CD4-positive, alpha-beta T cell (primary cell): ENCODE measurements around the gene SMARCB1. TPM values are rescaled to one million over a fixed set of nuclear protein-coding genes. Genes with fewer than 3 reads are reported as not detected.

Source experiments
- ATAC-seq: fragments of 200-7000 bp; cut with Tn5 transposase; one replicate; pipeline ENCODE4 v1.10.0; 2022; ENCODE audit warnings: mild to moderate bottlenecking; ENCODE audit not compliant: poor library complexity
- CTCF ChIA-PET: fragments of 350-600 bp; sonication (Branson Sonifier 250); formaldehyde crosslinking; loops from one replicate; lab custom pipeline; 2021; ENCODE audit warnings: antibody characterized with exemption, inconsistent platforms; lab: Charles Lee
- POLR2A ChIA-PET: fragments of 350-600 bp; sonication (Branson Sonifier 250); formaldehyde crosslinking; loops from one replicate; lab custom pipeline; 2021; ENCODE audit warnings: antibody characterized with exemption, inconsistent platforms; lab: Charles Lee
- DNase-seq, 14 experiments: peaks; one replicate each; pipeline ENCODE4 v3.0.0-alpha.2; 2013 to 2020; ENCODE audit warnings: mixed read lengths in 2 of 14
- H3K27ac ChIP-seq, 2 donors: one replicate each; pipeline versions ENCODE4 v1.5.1 to v1.7.0; 2013; ENCODE audit warnings: low read length in 2 of 2, low read depth in 1 of 2, mild to moderate bottlenecking in 1 of 2
- H3K27me3 ChIP-seq, 2 experiments: 1 replicate in 1 of 2; 2 replicates in 1 of 2; pipeline versions ENCODE4 v1.6.1 to v1.7.0; 2013; ENCODE audit warnings: low read length in 2 of 2, control low read depth in 1 of 2, mild to moderate bottlenecking in 1 of 2, moderate library complexity in 1 of 2; ENCODE audit not compliant: insufficient read depth in 2 of 2, control insufficient read depth in 1 of 2
- H3K36me3 ChIP-seq: one replicate; pipeline ENCODE4 v1.6.1; 2013; ENCODE audit warnings: low read length, control low read depth; ENCODE audit not compliant: insufficient read depth
- H3K4me1 ChIP-seq: one replicate; pipeline ENCODE4 v1.6.1; 2013; ENCODE audit warnings: low read length, control low read depth; ENCODE audit not compliant: insufficient read depth
- H3K4me3 ChIP-seq: one replicate; pipeline ENCODE4 v1.5.1; 2013; ENCODE audit warnings: mild to moderate bottlenecking, low read length, moderate library complexity
- H3K9me3 ChIP-seq, 2 experiments: 1 replicate in 1 of 2; 2 replicates in 1 of 2; pipeline versions ENCODE4 v1.6.1 to v1.7.0; 2013; ENCODE audit warnings: low read length in 2 of 2, mild to moderate bottlenecking in 2 of 2, control low read depth in 1 of 2, moderate library complexity in 1 of 2; ENCODE audit not compliant: control insufficient read depth in 1 of 2, insufficient read depth in 1 of 2
- H3K27ac Mint-ChIP-seq: one replicate; pipeline ENCODE4 v1.8.0; 2020; ENCODE audit warnings: mixed read lengths
- H3K27me3 Mint-ChIP-seq: one replicate; pipeline ENCODE4 v1.8.0; 2021; ENCODE audit warnings: mixed read lengths
- H3K36me3 Mint-ChIP-seq: one replicate; pipeline ENCODE4 v1.8.0; 2021; ENCODE audit warnings: low read depth, mixed read lengths
- H3K4me1 Mint-ChIP-seq: one replicate; pipeline ENCODE4 v1.8.0; 2021; ENCODE audit warnings: low read depth, mixed read lengths
- H3K4me3 Mint-ChIP-seq: one replicate; pipeline ENCODE4 v1.8.0; 2020; ENCODE audit warnings: mild to moderate bottlenecking, mixed read lengths
- H3K9me3 Mint-ChIP-seq: one replicate; pipeline ENCODE4 v1.8.0; 2020; ENCODE audit warnings: mixed read lengths
- CTCF ChIP-seq: fragments of 200-600 bp; IDR thresholded peaks from one replicate; pipeline ENCODE4 v1.8.0; 2022; ENCODE audit warnings: antibody characterized with exemption, mild to moderate bottlenecking
- intact Hi-C, 2 experiments: fragments of 100-400 bp; cut with DNase I in 1 of 2; cut with micrococcal nuclease in 1 of 2; formaldehyde crosslinking; loops; one replicate each; pipeline versions ENCODE4 v1.15.1 to v1.9.0; 2023 to 2025; cut with DNase I, micrococcal nuclease
- total RNA-seq, 174 experiments: library from RNA in 2 of 174; stranded (reverse) in 2 of 174; gene quantifications; one replicate each; pipeline ENCODE4 v1.2.3 and lab custom pipeline; 2021 to 2026

SMARCB1 gene
- total RNA-seq, 2 experiments from 2014 or later = 40.3 to 41.7 TPM

GRCh38 chr22:23823331-23823791 is 36.6 kb downstream of the SMARCB1 start:
- CTCF ChIA-PET = no interaction called here
- ATAC-seq = no peak
- no peak overlapping the region for H3K27ac Mint-ChIP-seq

GRCh38 chr22:23824476-23825245 is 37.9 kb downstream of the SMARCB1 start:
- Histone ChIP-seq H3K27ac (no peak overlapping the region), H3K9me3 (no peaks in the 10 kb centered on the region), H3K4me1 (peaks cover 5% of the 10 kb centered on the region), H3K36me3 (peaks cover 83% of the 10 kb centered on the region), H3K27me3 (no peaks in the 10 kb centered on the region), H3K4me3 (no peak overlapping the region)
- ATAC-seq (no peak), DNase-seq (peak in 1 of 14 experiments; percentile 8)
- Mint-ChIP-seq H3K4me1 (no peaks in the 10 kb centered on the region), H3K4me3 (no peak overlapping the region), H3K9me3 (no peaks in the 10 kb centered on the region), H3K36me3 (peaks cover 79% of the 10 kb centered on the region), H3K27ac (no peak overlapping the region), H3K27me3 (no peaks in the 10 kb centered on the region)
- intact Hi-C loops = no loop called here
- ChIA-PET POLR2A (no interaction called here), CTCF (no interaction called here)
- TF ChIP-seq CTCF = no peak

More at GRCh38 chr22:23823331-23823791, 36.6 kb downstream of the SMARCB1 start:
- no peaks in the 10 kb centered on the region for H3K27me3 Mint-ChIP-seq
- H3K36me3 Mint-ChIP-seq = peaks cover 80% of the 10 kb centered on the region
- Histone ChIP-seq H3K9me3 (no peaks in the 10 kb centered on the region), H3K27ac (no peak overlapping the region), H3K27me3 (no peaks in the 10 kb centered on the region), H3K36me3 (peaks cover 87% of the 10 kb centered on the region), H3K4me3 (no peak overlapping the region), H3K4me1 (peaks cover 5% of the 10 kb centered on the region)
- no peak for TF ChIP-seq CTCF
- POLR2A ChIA-PET = no interaction called here
- H3K4me3 Mint-ChIP-seq = no peak overlapping the region
- peak in 1 of 14 experiments; percentile 6 for DNase-seq
- intact Hi-C loops = no loop called here
- H3K9me3 Mint-ChIP-seq = no peaks in the 10 kb centered on the region
- H3K4me1 Mint-ChIP-seq = no peaks in the 10 kb centered on the region

GRCh38 chr22:23825246-23825905 is 38.6 kb downstream of the SMARCB1 start:
- CTCF ChIA-PET = no interaction called here
- Histone ChIP-seq H3K4me3 (no peak overlapping the region), H3K36me3 (peaks cover 78% of the 10 kb centered on the region), H3K4me1 (peaks cover 5% of the 10 kb centered on the region), H3K27ac (no peak overlapping the region), H3K27me3 (no peaks in the 10 kb centered on the region), H3K9me3 (no peaks in the 10 kb centered on the region)
- Mint-ChIP-seq H3K4me1 (no peaks in the 10 kb centered on the region), H3K9me3 (no peaks in the 10 kb centered on the region), H3K36me3 (peaks cover 79% of the 10 kb centered on the region), H3K4me3 (no peak overlapping the region), H3K27me3 (no peaks in the 10 kb centered on the region), H3K27ac (no peak overlapping the region)
- intact Hi-C loops = no loop called here
- TF ChIP-seq CTCF = no peak
- peak in 1 of 14 experiments; percentile 5 for DNase-seq
- POLR2A ChIA-PET = no interaction called here
- no peak for ATAC-seq
